Measurements from ENCODE around the gene PIP5K1C. TPM values are rescaled to one million over a fixed set of nuclear protein-coding genes. Genes with fewer than 3 reads are reported as not detected.
A peak's percentile ranks its signal among the peaks of the same experiment; 100 is the strongest.

The PIP5K1C gene
- polyA plus RNA-seq, 3 donors, result 8.7 to 18.7 (median 18.0) TPM

DNA sequence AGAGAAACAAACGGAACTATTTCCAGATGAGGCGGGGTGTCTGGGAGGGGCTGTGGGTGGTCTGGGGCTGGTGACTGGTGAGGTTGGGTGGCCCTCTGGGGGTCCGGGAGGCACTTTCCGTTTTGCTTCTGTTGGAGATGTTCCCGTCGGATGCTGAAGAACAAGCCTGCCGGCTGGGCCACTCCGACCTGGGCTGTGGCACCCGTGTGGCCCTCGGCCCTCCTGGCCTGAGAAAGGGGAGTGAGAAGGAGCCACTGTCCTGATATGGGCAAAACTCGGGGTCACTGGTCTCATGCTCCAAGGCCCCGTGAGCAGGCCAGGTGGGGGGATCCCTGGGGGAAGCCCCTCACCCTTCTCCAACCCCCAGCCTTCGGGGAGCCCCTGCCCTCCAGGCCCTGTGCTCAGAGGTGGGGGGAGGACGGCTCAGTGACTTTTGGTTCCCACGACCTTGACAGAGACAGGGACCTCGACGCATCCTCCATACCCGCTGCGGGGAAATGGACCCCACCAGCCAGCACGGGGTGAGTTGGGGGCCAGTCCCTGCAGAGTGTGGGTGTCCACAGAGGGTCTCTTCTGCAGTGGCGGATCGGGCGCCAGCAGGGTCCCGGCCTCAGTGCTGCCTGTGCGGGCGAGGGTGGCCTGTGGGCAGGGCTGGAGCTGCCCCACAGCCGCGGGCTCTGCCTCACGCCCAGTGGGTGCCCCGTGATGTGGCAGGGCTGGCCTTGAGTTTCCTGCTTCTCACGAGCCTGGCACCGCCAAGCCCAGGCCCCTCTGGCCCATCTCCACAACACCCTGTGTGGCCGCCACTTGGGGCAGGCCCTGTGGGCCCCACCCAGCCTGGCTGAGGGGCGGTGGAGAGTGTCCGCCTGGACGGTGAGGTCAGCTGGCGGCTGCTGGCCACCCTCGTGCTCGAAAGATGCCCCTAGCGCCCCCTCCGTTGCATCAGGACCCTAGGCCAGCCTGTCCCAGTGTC is 89.2 kb downstream of the PIP5K1C start:
- WGBS, 3 donors, result 83 to 88% (median 84%) methylated on average over 40 to 41 of the region's 41 CpGs
- H3K27ac ChIP-seq (ENCODE audit: low read depth, low read length), result no peak overlapping the region

DNA sequence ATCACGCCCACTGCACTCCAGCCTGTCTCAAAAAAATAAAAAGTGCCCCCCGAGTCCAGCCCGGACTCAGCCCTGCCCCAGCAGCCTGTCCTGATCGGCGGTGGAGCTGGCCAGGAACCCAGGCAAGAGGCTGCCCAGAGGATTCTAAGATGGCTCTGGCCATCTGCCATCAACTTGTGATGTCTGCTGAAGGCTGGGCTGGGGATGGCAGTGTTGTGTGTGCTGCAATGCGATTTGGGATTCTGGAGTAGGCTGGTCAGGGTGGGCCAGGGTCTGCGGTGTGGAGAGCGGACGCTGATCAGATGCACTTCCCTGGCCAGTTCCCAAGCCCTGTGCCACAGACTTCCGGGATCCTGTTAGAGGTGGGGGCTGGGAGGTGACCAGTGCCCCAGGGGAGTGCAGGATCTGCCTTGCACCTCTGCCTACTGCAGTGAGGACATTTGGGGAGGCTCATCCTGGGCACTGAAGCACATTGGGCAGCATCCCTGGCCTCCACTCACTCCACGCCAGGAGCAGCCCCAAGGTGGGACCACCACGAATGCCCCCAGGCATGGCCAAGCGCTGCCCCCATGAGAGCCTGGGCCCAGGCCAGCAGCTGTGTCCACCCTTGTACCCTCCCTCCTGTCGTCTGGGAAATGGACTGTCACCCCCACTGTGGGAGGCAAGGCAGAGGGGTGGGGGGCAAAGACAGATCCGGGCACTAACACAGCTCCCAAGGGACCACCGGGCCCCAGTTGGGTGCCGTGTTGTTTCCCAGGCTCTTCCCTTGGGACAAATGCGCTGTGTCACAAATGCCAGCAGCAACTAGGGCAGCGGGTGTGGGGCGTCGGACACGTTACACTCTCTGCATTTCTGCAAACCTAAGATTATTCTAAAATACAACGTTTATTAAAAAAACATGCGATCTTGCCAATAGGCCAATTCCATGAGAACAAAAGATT is 90.2 kb downstream of the PIP5K1C start:
- H3K27ac ChIP-seq (ENCODE audit: low read depth, low read length), result no peak overlapping the region
- 63 to 76% (median 68%) methylated on average over 24 of the region's 24 CpGs for WGBS, 3 donors

GRCh38 chr19:3608750-3609322 is 91.4 kb downstream of the PIP5K1C start:
- WGBS, 3 donors, result 33 to 55% (median 33%) methylated on average over 17 to 21 of the region's 21 CpGs
- no peak overlapping the region for H3K27ac ChIP-seq (ENCODE audit: low read depth, low read length)

DNA sequence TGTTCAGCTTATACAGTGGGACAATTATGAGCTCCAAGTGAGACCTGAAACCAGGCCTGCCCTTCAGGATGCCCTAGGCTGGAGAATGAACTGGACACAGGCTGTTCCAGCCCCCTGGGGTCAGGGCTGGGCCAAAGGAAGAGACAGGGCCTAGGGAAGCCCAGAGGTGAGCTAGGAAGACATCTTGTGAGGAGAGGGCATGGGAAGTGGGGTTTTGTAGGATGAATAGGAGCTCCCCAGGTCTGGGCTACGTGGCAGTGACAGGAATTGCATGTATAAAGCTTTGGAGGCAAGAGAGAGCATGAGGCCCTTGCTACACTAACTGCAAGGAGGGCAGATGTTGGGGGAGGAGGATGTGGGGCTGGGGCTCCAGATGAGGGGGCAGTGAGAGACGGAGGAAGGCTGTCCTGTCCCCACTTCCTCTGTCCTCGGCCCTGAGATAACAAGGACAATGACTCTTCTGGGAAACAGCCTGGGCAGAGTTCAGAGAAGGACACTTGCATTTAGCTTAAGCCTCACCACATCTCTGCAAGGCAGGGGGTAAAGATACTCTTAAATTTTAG is 92.1 kb downstream of the PIP5K1C start:
- no peak overlapping the region for H3K27ac ChIP-seq (ENCODE audit: low read depth, low read length)
- WGBS, 3 donors, result 34 to 66% (median 41%) methylated on average over 3 of the region's 3 CpGs

GRCh38 chr19:3607303-3608078 is 92.8 kb downstream of the PIP5K1C start:
- H3K27ac ChIP-seq (ENCODE audit: low read depth, low read length), result peak overlapping the region; percentile 57
- WGBS, 3 donors, result 11 to 31% (median 13%) methylated on average over 22 of the region's 22 CpGs

- 1 to 7% (median 5%) methylated on average over 30 to 46 of the region's 46 CpGs for WGBS, 3 donors
- H3K27ac ChIP-seq (ENCODE audit: low read depth, low read length), result peak within 1 kb of the TSS; percentile 57
Observed at GRCh38 chr19:3606690-3607289, 93.5 kb downstream of the PIP5K1C start, which contains the start of gene TBXA2R. Gene TBXA2R, minus strand, starts transcription at chr19:3606875. Its CDS starts 6,241 bp downstream, at chr19:3600634.

DNA sequence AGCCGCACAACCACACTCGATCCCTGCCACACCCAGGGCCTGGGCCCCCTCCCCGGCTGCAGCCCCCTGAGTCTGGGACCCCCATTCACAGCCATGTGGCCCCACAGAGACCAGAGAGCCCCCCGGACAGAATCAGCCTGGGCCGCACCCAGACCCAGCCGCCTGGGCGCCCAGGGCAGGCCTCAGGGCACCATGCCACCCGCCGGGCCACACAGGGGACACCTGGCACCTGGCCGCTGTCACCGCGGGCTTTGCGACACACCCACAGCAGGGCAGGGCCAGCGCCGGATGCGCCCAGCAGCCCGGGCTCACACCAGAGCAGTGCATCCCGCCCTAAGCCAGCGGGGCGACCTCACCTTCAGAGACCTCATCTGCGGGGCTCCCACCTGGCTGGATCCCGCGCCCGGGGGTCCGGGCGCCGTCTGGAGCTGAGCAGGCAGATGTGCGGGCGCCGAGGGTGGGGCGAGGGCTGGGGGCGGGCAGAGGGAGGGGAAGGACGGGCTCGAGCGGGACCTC is 94.0 kb downstream of the PIP5K1C start:
- H3K27ac ChIP-seq (ENCODE audit: low read depth, low read length), result no peak overlapping the region
- 7% methylated on average over 33 to 35 of the region's 35 CpGs for WGBS, 3 donors

- WGBS, 3 donors, result 30 to 68% (median 31%) methylated on average over 5 of the region's 5 CpGs
- H3K27ac ChIP-seq (ENCODE audit: low read depth, low read length), result no peak overlapping the region
Observed at GRCh38 chr19:3605770-3606169, 94.5 kb downstream of the PIP5K1C start.

GRCh38 chr19:3605361-3605760 is 94.9 kb downstream of the PIP5K1C start:
- 53 to 91% (median 61%) methylated on average over 3 of the region's 3 CpGs for WGBS, 3 donors
- no peak overlapping the region for H3K27ac ChIP-seq (ENCODE audit: low read depth, low read length)

DNA sequence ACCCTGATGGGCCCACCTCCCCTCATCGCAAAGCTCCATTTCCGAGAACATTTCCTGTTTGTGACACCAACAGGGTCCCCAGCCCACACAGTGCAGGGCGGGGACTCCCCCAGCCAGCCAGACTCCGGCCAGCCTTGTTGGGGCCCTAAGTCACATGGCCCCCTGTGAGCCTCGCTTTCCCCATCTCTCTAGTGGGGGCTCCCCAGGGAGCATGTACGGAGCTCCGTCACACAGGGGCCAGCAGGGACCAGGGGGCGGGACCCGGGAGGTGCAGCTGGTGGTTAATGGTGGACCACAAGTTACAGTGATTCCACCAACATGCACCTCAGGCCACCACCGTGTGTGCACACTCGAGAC is 95.3 kb downstream of the PIP5K1C start:
- no peak overlapping the region for H3K27ac ChIP-seq (ENCODE audit: low read depth, low read length)
- WGBS, 3 donors, result 23 to 74% (median 25%) methylated on average over 11 of the region's 11 CpGs

GRCh38 chr19:3604227-3604986 is 95.9 kb downstream of the PIP5K1C start:
- WGBS, 3 donors, result 68 to 74% (median 72%) methylated on average over 26 to 27 of the region's 27 CpGs
- no peak overlapping the region for H3K27ac ChIP-seq (ENCODE audit: low read depth, low read length)

DNA sequence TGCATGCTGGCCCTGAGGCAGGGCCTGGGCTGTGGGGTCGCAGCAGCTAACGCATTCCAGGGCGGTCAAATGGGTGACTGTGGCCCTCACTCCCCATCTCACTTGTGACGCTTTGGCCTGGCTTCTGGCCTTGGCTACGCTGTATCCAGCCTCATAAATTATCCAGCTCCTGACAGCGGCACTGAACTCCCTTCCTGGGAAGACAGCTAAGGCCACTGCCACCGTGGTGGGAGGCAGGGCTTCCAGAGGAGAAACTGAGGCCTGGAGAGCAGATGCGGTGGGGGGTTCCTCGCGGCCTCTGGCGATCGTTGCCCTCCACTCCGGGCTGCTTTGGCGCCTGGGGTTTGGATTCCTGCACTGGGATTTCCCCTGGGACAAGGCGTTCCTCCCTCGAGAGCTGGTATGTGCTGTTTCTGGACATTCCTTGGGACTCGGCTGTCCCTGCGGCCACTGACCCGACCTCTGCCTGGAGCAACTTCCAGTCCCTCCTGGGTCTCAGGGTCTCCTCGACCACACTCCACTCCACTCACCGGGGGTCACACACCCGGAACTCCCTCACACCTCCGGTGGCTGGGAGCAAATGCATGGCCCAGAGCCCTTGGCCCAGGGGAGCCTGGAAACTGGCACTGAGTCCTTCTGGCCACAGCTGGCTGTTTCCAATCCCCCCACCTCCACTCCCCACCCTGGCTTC is 97.0 kb downstream of the PIP5K1C start:
- H3K27ac ChIP-seq (ENCODE audit: low read depth, low read length), result no peak overlapping the region
- 59 to 77% (median 61%) methylated on average over 23 of the region's 23 CpGs for WGBS, 3 donors

DNA sequence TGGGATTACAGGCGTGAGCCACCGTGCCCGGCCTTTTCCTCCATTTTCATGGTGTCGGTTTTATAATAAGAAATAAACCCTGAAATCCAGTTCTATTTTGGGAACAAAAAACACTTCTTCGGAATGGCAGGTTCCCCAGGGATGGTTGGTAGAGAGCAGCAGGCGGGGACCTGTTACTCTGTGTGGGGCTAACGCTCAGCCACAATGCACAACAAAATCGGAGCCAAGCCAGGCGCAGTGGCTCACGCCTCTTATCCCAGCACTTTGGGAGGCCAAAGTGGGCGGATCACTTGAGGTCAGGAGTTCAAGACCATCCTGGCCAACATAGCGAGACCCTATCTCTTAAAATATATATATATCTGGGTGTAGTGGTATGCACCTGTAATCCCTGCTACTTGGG is 99.2 kb downstream of the PIP5K1C start:
- no peak overlapping the region for H3K27ac ChIP-seq (ENCODE audit: low read depth, low read length)
- 85 to 88% (median 85%) methylated on average over 12 of the region's 12 CpGs for WGBS, 3 donors

GRCh38 chr19:3599776-3600187 is 100.5 kb downstream of the PIP5K1C start:
- 89 to 94% (median 92%) methylated on average over 27 to 28 of the region's 28 CpGs for WGBS, 3 donors
- no peak overlapping the region for H3K27ac ChIP-seq (ENCODE audit: low read depth, low read length)

GRCh38 chr19:3595521-3596061 is 104.7 kb downstream of the PIP5K1C start:
- 73 to 87% (median 81%) methylated on average over 31 to 34 of the region's 34 CpGs for WGBS, 3 donors
- no peak overlapping the region for H3K27ac ChIP-seq (ENCODE audit: low read depth, low read length)
